HPDE6-E6E7 (cell line): ENCODE results near the gene SUMO4.
"Not testable (repeated sequence)": the region's sequence is repeated elsewhere in the genome, so short reads cannot be mapped to it uniquely, and the experiment has no call there.

Source experiments
- DNase-seq: peaks from one replicate; pipeline ENCODE4 v3.0.0; 2011; ENCODE audit warnings: missing footprints; ENCODE audit errors: extremely low spot score

SUMO4 gene

GRCh38 chr6:149431905-149432775 is 32.1 kb downstream of the SUMO4 start:
- DNase-seq = peak; percentile 82

- no peak for DNase-seq
These were observed 33.3 kb downstream of the SUMO4 start for GRCh38 chr6:149433405-149433804.

GRCh38 chr6:149433881-149434280 is 33.8 kb downstream of the SUMO4 start:
- no peak for DNase-seq

GRCh38 chr6:149435919-149436586 is 36.0 kb downstream of the SUMO4 start:
- no peak for DNase-seq

GRCh38 chr6:149436647-149437046 is 36.6 kb downstream of the SUMO4 start:
- DNase-seq = no peak

- DNase-seq = no peak
These were observed 37.1 kb downstream of the SUMO4 start for GRCh38 chr6:149437212-149437611.

GRCh38 chr6:149438855-149439254 is 38.8 kb downstream of the SUMO4 start:
- DNase-seq = no peak

GRCh38 chr6:149439626-149440025 is 39.6 kb downstream of the SUMO4 start:
- no peak for DNase-seq

- DNase-seq = no peak
These were observed 40.9 kb downstream of the SUMO4 start for GRCh38 chr6:149440735-149441671.

GRCh38 chr6:149441740-149442139 is 41.7 kb downstream of the SUMO4 start:
- no peak for DNase-seq

- no peak for DNase-seq
These were observed 43.5 kb downstream of the SUMO4 start for GRCh38 chr6:149443411-149444181.

- not testable (repeated sequence) for DNase-seq
These were observed 44.5 kb downstream of the SUMO4 start for GRCh38 chr6:149444360-149445094.

- DNase-seq = no peak
These were observed 45.0 kb downstream of the SUMO4 start for GRCh38 chr6:149445095-149445466.

GRCh38 chr6:149445573-149445972 is 45.5 kb downstream of the SUMO4 start:
- no peak for DNase-seq

- DNase-seq = no peak
These were observed 46.8 kb downstream of the SUMO4 start for GRCh38 chr6:149446791-149447376.

- DNase-seq = no peak
These were observed 48.9 kb downstream of the SUMO4 start for GRCh38 chr6:149448821-149449453.

- no peak for DNase-seq
These were observed 50.0 kb downstream of the SUMO4 start for GRCh38 chr6:149449831-149450678.
